Glutamatergic neuron (in vitro differentiated cells): Measurements from ENCODE around the gene DDHD1. TPM values are rescaled to one million over a fixed set of nuclear protein-coding genes. Genes with fewer than 3 reads are reported as not detected.
"Not testable (repeated sequence)": the region's sequence is repeated elsewhere in the genome, so short reads cannot be mapped to it uniquely, and the experiment has no call there.

Experiments
- DNase-seq: peaks from one replicate; pipeline ENCODE4 v3.0.0; 2022
- H3K27ac Mint-ChIP-seq: one replicate; pipeline ENCODE4 v1.8.0; 2020; ENCODE audit warnings: mild to moderate bottlenecking, mixed read lengths, inconsistent platforms; ENCODE audit not compliant: unreplicated experiment
- H3K27me3 Mint-ChIP-seq: one replicate; pipeline ENCODE4 v1.8.0; 2020; ENCODE audit warnings: mild to moderate bottlenecking, moderate library complexity, mixed read lengths, inconsistent platforms; ENCODE audit not compliant: unreplicated experiment
- H3K36me3 Mint-ChIP-seq: one replicate; pipeline ENCODE4 v1.8.0; 2020; ENCODE audit warnings: mild to moderate bottlenecking, mixed read lengths, inconsistent platforms; ENCODE audit not compliant: unreplicated experiment
- H3K4me1 Mint-ChIP-seq: one replicate; pipeline ENCODE4 v1.8.0; 2020; ENCODE audit warnings: mild to moderate bottlenecking, low read depth, mixed read lengths, inconsistent platforms; ENCODE audit not compliant: unreplicated experiment
- H3K4me3 Mint-ChIP-seq: one replicate; pipeline ENCODE4 v1.8.0; 2020; ENCODE audit warnings: mild to moderate bottlenecking, mixed read lengths, inconsistent platforms; ENCODE audit not compliant: unreplicated experiment
- H3K9me3 Mint-ChIP-seq: one replicate; pipeline ENCODE4 v1.8.0; 2020; ENCODE audit warnings: mild to moderate bottlenecking, moderate library complexity, mixed read lengths, inconsistent platforms; ENCODE audit not compliant: unreplicated experiment
- CTCF ChIP-seq: fragments of 200-600 bp; sonication (generic); IDR thresholded peaks from one replicate; pipeline ENCODE4 v1.5.0; 2021; ENCODE audit not compliant: partially characterized antibody, unreplicated experiment
- total RNA-seq: library from RNA; stranded (reverse); fragmentation: NEBNext Ultra II Directional; extraction: Animal tissue kit (Norgen Biotek cat#: 25700); gene quantifications from one replicate; pipeline ENCODE4 v1.2.1, GENCODE V29; 2021; ENCODE audit not compliant: unreplicated experiment

Gene DDHD1
- total RNA-seq, 1 donor from 2014 or later: 38.1 TPM

- no peak for DNase-seq
- no peaks in the 10 kb centered on the region for H3K4me1 Mint-ChIP-seq
- no peak for TF ChIP-seq CTCF
- peaks cover 2% of the 10 kb centered on the region for H3K27me3 Mint-ChIP-seq
- no peak overlapping the region for H3K4me3 Mint-ChIP-seq
- no peak overlapping the region for H3K27ac Mint-ChIP-seq
- H3K9me3 Mint-ChIP-seq: no peaks in the 10 kb centered on the region
- no peaks in the 10 kb centered on the region for H3K36me3 Mint-ChIP-seq
Measured at GRCh38 chr14:53190938-53191337, 37.8 kb upstream of the DDHD1 start.

- Mint-ChIP-seq H3K27ac (no peak overlapping the region), H3K27me3 (peaks cover 2% of the 10 kb centered on the region), H3K36me3 (no peaks in the 10 kb centered on the region), H3K9me3 (no peaks in the 10 kb centered on the region), H3K4me1 (no peaks in the 10 kb centered on the region), H3K4me3 (no peak overlapping the region)
- no peak for TF ChIP-seq CTCF
- DNase-seq: no peak
Measured at GRCh38 chr14:53187921-53188463, 34.9 kb upstream of the DDHD1 start.

GRCh38 chr14:53186532-53186931 is 33.4 kb upstream of the DDHD1 start:
- Mint-ChIP-seq H3K27ac (no peak overlapping the region), H3K27me3 (peaks cover 2% of the 10 kb centered on the region), H3K36me3 (no peaks in the 10 kb centered on the region), H3K9me3 (no peaks in the 10 kb centered on the region), H3K4me3 (no peak overlapping the region), H3K4me1 (no peaks in the 10 kb centered on the region)
- no peak for TF ChIP-seq CTCF
- no peak for DNase-seq

- H3K4me1 Mint-ChIP-seq: no peaks in the 10 kb centered on the region
- TF ChIP-seq CTCF: no peak
- no peaks in the 10 kb centered on the region for H3K9me3 Mint-ChIP-seq
- H3K4me3 Mint-ChIP-seq: no peak overlapping the region
- H3K27ac Mint-ChIP-seq: no peak overlapping the region
- DNase-seq: no peak
- H3K27me3 Mint-ChIP-seq: peaks cover 2% of the 10 kb centered on the region
- H3K36me3 Mint-ChIP-seq: no peaks in the 10 kb centered on the region
Measured at GRCh38 chr14:53183611-53184010, 30.5 kb upstream of the DDHD1 start.

- peaks cover 2% of the 10 kb centered on the region for H3K27me3 Mint-ChIP-seq
- no peak overlapping the region for H3K4me3 Mint-ChIP-seq
- no peak overlapping the region for H3K27ac Mint-ChIP-seq
- H3K36me3 Mint-ChIP-seq: no peaks in the 10 kb centered on the region
- H3K9me3 Mint-ChIP-seq: no peaks in the 10 kb centered on the region
- no peaks in the 10 kb centered on the region for H3K4me1 Mint-ChIP-seq
- no peak for TF ChIP-seq CTCF
- DNase-seq: no peak
Measured at GRCh38 chr14:53183056-53183455, 29.9 kb upstream of the DDHD1 start.

- not testable (repeated sequence) for H3K27ac Mint-ChIP-seq, H3K36me3 Mint-ChIP-seq, H3K4me1 Mint-ChIP-seq, H3K4me3 Mint-ChIP-seq, H3K27me3 Mint-ChIP-seq, DNase-seq, H3K9me3 Mint-ChIP-seq
Measured at GRCh38 chr14:53181463-53182081, 28.4 kb upstream of the DDHD1 start.
